Fibroblast of pulmonary artery (primary cell): Measurements from ENCODE around the gene ABRAXAS1.
"Not testable (repeated sequence)": the region's sequence is repeated elsewhere in the genome, so short reads cannot be mapped to it uniquely, and the experiment has no call there.

Source experiments
- DNase-seq: peaks from one replicate; pipeline ENCODE4 v3.0.0-alpha.2; 2010; ENCODE audit warnings: low read depth
- H3K4me3 ChIP-seq: replicated peaks from 2 replicates; pipeline ENCODE4 v1.5.1; 2011; ENCODE audit warnings: low read depth, mild to moderate bottlenecking, control low read depth, low read length, moderate library complexity
- TF ChIP-seq, protein P1 (sequence below): IDR thresholded peaks from 2 replicates; pipeline ENCODE4 v1.5.1; 2011; ENCODE audit warnings: mild to moderate bottlenecking, control low read depth, low read length, inconsistent platforms; ENCODE audit errors: missing control alignments

The ABRAXAS1 gene

DNA sequence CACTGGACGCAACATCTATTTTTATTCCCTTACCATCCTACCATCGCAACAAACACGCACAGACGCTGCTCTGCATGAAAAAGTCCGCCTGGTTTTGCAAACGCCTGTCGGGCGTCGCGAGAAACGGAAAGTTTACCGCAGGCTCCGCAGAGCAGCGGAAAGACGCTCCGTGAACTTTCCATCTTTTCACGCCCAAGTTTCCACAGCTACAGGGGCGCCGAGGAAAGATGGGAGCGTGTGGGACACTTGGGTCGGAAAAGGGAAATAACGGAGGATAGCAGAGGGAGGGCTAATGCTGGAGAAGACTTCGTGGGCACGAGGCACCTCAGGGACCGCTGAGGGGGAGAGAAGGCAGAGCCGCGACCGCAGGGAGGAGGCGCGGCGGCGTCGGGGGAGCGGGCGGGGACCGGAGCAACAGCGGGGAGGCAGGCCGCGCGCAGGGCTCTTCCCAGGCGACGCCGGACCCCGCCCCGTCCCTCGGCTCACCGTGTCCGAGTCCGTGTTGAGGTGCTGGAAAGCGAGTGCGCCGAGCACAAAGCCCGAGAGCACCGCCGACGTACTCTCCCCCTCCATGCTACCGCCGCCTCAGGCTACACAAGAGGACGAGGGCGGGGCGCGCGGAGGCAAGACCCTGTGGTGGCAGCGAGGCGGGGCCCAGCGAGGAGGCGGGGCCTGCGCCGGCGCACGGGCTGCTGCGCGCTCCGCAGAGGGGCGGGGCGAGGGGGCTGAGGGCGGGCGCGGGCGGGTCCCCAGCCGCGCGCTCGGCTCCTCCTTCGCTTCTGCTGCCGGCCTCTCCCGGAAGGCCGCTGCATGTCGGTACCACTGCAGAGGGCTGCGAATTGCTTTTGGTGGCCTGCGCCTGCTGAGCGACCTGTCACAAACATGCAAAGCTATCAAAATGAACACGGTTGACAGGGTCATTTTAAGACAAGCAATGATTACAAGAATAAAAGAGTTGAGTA is at the start of gene ABRAXAS1:
ABRAXAS1 (minus strand) TSS at position 601 of the 962 bp plus-strand sequence; CDS start at position 573, 28 bp downstream.
- H3K4me3 ChIP-seq, result peak within 1 kb of the TSS; percentile 75
- DNase-seq, result peak; percentile 92
- TF ChIP-seq, protein P1, sequence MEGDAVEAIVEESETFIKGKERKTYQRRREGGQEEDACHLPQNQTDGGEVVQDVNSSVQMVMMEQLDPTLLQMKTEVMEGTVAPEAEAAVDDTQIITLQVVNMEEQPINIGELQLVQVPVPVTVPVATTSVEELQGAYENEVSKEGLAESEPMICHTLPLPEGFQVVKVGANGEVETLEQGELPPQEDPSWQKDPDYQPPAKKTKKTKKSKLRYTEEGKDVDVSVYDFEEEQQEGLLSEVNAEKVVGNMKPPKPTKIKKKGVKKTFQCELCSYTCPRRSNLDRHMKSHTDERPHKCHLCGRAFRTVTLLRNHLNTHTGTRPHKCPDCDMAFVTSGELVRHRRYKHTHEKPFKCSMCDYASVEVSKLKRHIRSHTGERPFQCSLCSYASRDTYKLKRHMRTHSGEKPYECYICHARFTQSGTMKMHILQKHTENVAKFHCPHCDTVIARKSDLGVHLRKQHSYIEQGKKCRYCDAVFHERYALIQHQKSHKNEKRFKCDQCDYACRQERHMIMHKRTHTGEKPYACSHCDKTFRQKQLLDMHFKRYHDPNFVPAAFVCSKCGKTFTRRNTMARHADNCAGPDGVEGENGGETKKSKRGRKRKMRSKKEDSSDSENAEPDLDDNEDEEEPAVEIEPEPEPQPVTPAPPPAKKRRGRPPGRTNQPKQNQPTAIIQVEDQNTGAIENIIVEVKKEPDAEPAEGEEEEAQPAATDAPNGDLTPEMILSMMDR, result no peak

DNA sequence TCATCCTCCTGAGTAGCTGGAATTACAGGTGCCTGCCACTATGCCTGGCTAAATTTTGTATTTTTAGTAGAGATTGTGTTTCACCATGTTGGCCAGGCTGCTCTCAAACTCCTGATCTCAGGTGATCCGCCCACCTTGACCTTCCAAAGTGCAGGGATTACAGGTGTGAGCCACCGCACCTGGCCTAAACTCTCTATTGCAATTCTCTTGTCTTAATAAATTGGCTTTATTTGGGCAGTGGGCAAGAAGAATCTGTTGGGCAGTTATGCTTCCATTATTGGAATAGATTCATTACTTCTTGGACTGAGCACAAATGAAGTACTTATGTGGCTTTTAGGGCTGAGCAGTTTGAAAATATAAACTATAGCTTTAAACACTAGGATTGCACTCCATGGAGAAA is 42.8 kb upstream of the ABRAXAS1 start:
- no peak overlapping the region for H3K4me3 ChIP-seq
- TF ChIP-seq, protein P1, result no peak
- no peak for DNase-seq

DNA sequence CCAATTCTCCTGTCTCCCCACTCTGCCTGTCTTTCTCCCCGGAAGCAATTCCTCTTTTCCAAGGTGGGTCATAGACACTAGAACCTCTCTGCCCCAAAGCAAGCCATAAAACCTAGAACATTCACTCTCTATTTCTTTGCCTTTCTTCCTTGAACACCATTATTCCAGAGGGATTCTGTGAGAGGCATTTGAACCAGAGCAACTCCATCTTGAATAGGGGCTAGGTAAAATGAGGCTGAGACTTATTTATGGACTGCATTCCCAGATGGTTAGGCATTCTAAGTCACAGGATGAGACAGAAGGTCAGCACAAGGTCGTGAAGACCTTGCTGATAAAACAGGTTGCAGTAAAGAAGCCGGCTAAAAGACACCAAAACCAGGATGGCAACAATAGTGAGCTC is 37.3 kb upstream of the ABRAXAS1 start:
- DNase-seq, result no peak
- TF ChIP-seq, protein P1, result no peak
- H3K4me3 ChIP-seq, result no peak overlapping the region

DNA sequence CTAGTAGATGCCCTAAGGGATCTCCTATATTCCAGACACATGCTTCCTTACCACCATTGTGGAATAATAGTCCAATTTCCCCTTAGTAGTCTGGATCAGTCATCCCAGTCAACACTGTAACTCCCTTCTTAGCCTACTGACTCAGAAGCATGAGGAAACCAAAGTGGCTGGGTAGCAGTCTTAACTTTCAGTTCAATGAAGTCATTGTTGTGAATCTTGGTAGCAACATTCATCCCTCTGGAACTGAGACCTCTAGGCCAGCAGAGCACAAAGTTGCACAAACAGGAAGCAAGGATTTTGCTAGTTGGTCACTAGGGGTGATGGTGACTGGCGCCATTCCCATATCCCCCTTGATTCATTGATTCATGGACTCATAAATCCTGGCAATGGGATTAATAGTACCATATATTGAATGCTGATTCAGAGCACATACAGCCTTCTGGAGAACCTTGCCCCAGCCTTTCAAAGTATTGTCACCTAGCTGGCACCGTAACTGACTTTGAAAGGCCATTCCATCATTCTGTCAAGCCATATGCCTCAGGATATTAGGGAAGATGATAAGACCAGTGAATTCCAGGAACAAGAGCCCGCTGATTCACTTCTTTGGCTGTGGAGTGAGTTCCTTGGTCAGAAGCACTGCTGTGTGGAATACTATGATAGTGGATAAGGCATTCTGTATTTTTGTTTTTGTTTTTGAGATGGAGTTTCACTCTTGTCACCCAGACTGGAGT is 31.3 kb upstream of the ABRAXAS1 start:
- DNase-seq, result peak; percentile 32
- TF ChIP-seq, protein P1, result no peak

DNA sequence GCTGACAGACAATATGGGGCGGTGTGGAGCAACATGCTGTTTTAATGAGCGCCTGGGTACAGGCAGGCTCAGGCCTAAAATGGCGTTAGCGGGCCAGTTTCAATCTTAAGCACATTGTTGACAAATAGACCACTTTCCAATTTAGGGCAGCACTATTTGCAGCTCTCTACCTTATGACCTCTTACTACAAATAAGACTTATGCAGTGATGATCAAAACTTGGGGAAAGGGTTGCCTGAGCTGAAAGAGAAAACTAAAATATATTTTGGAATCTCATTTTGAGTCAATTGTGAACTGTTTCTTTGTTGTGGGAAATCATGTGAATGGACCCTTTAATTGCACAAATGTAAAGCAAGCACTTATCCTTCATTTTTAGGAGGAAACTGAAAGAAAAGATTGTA is 25.5 kb upstream of the ABRAXAS1 start:
- no peak for DNase-seq
- no peak overlapping the region for H3K4me3 ChIP-seq
- TF ChIP-seq, protein P1, result no peak

More for the DNA sequence above, 31.3 kb upstream of the ABRAXAS1 start:
- no peak overlapping the region for H3K4me3 ChIP-seq

DNA sequence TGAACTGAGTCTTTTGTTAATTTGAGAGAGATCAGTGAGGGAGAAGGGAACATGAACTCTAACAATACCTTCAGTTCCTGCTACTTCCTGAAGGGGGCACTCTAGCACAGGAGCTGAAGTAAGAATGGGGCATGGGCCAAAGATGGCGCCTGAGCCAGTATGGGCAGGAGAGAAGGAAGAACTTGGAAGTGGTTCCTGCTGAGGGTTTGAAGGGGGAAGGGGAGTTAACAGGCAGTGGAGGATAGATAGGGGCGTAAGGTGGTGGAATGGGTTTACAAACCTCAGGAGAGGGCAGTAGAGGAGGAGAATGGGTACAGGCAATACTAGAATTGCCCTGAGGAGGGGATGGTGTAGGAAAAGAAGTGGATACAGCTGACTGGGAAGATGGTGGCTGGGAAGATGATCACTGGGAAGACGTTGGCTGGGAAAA is 24.3 kb upstream of the ABRAXAS1 start:
- not testable (repeated sequence) for H3K4me3 ChIP-seq
- DNase-seq, result peak; percentile 73
- TF ChIP-seq, protein P1, result peak; percentile 62
